Measurements from ENCODE around the gene BEND6.

DNA sequence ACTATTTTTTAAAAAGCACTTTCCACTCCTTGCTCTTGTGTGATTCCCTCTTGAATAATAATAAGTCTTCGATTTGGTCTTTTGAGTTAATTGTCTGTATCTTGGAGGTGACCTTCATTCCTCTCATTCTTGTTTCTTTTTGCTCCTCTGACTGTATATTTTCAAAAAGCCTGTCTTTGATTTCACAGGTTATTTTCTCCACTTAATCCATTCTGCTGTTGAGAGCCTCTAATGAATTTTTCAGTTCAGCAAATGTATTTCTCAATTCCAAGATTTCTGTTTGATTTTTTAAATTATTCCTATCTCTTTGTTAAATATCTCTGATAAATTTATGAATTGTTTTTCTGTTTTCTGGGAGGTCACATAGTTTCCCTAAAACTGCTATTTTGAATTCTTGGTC, 69.9 kb downstream of the BEND6 start:
- TF ChIP-seq, protein P1, sequence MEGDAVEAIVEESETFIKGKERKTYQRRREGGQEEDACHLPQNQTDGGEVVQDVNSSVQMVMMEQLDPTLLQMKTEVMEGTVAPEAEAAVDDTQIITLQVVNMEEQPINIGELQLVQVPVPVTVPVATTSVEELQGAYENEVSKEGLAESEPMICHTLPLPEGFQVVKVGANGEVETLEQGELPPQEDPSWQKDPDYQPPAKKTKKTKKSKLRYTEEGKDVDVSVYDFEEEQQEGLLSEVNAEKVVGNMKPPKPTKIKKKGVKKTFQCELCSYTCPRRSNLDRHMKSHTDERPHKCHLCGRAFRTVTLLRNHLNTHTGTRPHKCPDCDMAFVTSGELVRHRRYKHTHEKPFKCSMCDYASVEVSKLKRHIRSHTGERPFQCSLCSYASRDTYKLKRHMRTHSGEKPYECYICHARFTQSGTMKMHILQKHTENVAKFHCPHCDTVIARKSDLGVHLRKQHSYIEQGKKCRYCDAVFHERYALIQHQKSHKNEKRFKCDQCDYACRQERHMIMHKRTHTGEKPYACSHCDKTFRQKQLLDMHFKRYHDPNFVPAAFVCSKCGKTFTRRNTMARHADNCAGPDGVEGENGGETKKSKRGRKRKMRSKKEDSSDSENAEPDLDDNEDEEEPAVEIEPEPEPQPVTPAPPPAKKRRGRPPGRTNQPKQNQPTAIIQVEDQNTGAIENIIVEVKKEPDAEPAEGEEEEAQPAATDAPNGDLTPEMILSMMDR (IDR thresholded peaks at IDR 0.05 in 8 of 11, conservative IDR thresholded peaks at IDR 0.05 in 3 of 11): no peak
- TF ChIP-seq POLR2AphosphoS5 (IDR thresholded peaks at IDR 0.05): no peak
- TF ChIP-seq POLR2A (IDR thresholded peaks at IDR 0.05): no peak
